Measurements from ENCODE around the gene TOGARAM1.

- TF ChIP-seq EZH2 (IDR thresholded peaks at IDR 0.05) (no peak), POLR2AphosphoS5 (IDR thresholded peaks at IDR 0.05; ENCODE audit: borderline replicate concordance, low read depth, low read length) (no peak), FOXP2 (optimal IDR thresholded peaks at IDR 0.05; ENCODE audit: control extremely low read depth, extremely low read length, insufficient read depth) (no peak)
Observed at GRCh38 chr14:45123271-45123670, 161.3 kb downstream of the TOGARAM1 start.

Measured in SK-N-MC (cell line).